ENCODE results near the gene TTLL9.
"Not testable (repeated sequence)": the region's sequence is repeated elsewhere in the genome, so short reads cannot be mapped to it uniquely, and the experiment has no call there.

Gene TTLL9, protein sequence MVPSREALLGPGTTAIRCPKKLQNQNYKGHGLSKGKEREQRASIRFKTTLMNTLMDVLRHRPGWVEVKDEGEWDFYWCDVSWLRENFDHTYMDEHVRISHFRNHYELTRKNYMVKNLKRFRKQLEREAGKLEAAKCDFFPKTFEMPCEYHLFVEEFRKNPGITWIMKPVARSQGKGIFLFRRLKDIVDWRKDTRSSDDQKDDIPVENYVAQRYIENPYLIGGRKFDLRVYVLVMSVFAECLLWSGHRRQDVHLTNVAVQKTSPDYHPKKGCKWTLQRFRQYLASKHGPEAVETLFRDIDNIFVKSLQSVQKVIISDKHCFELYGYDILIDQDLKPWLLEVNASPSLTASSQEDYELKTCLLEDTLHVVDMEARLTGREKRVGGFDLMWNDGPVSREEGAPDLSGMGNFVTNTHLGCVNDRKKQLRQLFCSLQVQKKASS

DNA sequence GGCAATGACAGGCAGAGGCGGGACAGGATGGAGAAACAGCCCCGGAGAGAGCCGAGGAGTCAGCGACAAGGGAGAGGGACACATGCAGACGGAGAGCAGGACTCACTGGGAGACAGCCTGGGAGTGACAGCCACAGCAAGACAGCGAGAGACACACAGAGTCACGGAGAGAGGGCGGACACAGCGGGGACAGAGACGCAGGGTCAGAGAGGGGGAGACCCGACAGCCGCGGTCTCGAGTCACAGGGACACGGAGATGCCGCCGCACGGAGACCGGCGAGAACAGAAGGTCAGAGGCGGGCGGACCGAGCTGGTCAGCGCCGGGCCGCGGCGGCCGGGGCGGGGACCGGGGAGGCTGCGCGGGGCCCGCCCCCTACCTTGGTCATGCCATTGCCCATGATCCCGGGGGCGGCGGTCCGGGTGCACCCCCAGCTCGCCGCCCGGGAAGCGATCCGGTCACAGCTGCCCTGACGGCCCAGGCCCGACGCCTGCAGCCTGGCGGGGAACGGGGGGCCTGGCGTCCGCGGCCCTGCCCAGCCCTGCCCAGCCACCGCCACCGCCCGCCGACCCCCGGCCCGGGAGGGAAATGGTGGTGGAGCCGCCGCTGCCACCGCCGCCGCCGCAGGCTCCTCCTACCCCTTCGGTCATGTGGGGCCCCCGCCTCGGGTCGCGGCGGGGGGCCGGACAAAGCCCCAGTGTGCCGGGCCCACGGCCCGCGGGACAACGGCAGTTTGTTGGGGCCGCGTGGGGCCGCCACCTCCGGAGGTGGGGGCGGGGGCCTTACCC lies at the start of gene TTLL9, which contains the start of gene DUSP15:
TTLL9 (plus strand) TSS at position 693 of the 784 bp plus-strand sequence. CDS start 493 bp downstream, outside the sequence.
DUSP15 (minus strand) TSS at position 586 of the 784 bp plus-strand sequence; CDS start at position 396, 190 bp downstream.
- no peak for DNase-seq (ENCODE audit: low read depth in 2 of 2)

DNA sequence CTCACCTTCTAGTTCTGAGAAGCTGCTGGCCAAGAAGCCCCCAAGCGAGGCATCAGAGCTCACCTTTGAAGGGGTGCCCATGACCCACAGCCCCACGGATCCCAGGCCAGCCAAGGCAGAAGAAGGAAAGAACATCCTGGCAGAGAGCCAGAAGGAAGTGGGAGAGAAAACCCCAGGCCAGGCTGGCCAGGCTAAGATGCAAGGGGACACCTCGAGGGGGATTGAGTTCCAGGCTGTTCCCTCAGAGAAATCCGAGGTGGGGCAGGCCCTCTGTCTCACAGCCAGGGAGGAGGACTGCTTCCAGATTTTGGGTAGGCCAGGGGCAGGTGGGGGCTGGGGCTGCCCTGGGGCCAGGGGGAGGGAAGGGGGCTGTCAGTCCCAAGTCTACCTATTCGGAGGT lies 49.0 kb upstream of the TTLL9 start:
- no peak for DNase-seq (ENCODE audit: low read depth in 2 of 2)

DNA sequence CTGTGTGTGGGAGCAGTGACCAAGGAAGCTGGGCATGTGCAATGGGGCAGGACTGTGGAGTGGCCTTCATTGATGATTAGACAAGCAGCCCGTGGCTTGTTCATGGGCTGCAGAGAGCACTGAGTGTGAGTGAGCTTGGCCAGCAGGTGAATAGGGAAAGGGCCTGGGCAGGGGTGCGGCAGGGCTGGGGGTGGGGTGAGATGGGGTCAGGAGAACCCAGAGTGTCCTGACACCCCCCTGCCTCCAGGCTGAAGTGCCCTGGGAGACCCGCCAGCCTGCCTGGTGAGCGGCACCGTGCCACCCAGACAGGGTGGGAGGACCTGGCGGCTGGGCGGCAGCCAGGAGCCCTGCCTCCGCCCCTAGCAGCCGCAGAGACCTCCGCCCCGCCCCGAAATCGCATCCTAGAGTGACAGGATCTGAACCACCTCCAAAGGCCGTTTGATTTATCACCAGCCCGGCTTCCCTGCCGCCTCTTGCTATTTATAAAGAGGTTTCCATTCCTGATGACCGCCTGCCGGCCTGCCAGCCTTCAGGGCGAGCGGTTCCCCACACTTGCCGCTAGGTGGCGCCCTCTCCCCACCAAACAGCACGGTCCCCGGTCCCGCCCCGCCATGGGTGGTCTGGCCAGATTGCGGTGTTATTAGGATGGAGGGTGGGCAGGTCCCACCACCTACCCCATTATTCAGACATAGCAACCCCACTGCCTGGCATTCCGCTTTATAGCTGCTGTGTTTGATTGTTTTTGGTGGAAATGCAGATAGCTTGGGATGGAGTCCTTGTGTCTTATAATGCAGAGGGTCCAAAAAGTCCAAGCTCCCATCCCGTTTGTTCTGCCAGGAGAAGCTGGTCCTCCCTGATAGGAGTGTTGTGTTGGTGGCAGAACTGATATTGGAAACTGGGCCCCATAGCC lies 47.8 kb upstream of the TTLL9 start:
- DNase-seq (ENCODE audit: low read depth in 2 of 2), result peak; percentile 38 to 72

GRCh38 chr20:31823360-31824124 lies 46.9 kb upstream of the TTLL9 start:
- DNase-seq (ENCODE audit: low read depth in 2 of 2), result no peak

- no peak for DNase-seq (ENCODE audit: low read depth in 2 of 2)
Measured at GRCh38 chr20:31824125-31824485, 46.3 kb upstream of the TTLL9 start.

- no peak for DNase-seq (ENCODE audit: low read depth in 2 of 2)
Measured at GRCh38 chr20:31824554-31825313, 45.7 kb upstream of the TTLL9 start.

DNA sequence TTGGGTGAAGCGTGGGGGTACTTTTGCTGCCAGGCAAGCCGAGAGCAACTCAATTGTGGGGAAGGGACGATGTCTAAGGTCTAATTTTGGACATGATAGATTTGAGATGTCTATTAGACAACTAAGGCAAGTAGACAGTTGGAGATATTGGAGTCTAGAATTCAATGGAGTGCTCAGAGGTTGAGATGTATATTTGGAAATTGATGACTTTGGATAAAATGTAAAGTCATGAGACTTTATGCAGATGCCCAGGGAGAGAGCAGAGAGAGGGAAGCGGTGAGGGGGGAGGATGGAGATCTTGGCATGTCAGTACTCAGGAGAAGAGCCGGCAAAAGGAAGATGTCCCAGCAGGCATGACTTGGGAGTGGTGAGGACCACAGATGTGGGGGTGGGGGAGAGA lies 44.4 kb upstream of the TTLL9 start:
- no peak for DNase-seq (ENCODE audit: low read depth in 2 of 2)

DNA sequence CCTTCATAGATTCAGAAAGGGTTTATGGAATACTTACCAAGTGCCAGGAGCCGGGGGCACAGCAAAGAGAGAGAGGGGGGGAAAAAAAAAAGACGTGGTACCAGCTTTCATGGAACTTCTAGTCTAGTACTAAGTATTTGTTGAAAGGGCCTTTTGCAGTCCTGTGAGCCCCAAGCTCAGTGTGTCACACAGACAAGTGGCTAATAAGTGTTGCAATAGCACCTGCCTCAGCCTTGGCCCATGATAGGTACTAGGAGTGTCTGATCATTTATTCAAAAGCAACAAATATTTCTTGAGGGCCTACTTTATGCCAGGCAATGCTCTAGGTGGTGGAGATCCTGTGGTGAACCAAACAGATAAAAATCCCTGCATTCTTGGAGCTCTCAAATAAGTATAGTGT lies 43.4 kb upstream of the TTLL9 start:
- DNase-seq (ENCODE audit: low read depth in 2 of 2), result no peak

DNA sequence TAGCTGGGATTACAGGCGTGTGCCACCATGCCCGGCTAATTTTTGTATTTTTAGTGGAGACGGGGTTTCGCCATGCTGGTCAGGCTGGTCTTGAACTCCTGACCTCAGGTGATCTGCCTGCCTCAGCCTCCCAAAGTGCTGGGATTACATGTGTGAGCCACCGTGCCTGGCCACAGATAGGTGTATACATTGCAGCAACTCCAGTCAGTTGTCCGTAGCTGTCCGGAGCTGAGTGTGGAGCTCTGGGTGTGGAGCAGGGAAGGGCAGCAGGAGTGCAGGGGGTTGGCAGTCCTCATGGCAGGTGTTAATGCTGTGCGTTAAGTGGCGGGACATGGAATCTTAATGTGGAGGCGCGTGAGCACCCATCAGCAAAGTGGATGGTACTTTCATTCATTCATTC lies 42.4 kb upstream of the TTLL9 start:
- DNase-seq (ENCODE audit: low read depth in 2 of 2), result not testable (repeated sequence)

GRCh38 chr20:31829731-31830130 lies 40.7 kb upstream of the TTLL9 start:
- DNase-seq (ENCODE audit: low read depth in 2 of 2), result no peak

DNA sequence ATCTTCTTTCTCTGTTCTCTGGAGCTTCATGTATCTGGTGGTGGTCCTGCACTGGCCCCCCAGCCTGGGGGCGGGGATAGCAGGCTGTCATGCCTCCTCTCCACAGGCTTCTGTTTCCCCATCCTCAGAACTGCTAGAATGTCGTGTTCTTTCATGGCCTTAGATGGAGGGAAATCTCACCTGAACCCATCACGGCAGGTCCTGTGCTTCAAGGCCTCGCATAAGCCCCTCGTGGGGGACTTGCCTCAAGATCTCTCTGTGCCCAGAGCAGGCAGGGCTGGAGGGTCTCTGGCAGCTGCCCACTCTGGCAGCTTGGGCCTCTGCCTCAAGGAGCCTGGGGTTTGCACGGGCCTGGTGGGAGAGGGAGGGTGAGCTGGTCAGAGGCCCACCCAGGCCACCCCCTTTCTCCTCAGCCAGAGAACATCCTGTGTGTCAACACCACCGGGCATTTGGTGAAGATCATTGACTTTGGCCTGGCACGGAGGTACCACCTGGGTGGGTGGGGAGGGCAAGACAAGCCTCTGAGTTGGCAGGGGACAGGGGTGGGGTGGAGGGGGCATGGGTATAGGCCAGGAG lies 39.9 kb upstream of the TTLL9 start:
- no peak for DNase-seq (ENCODE audit: low read depth in 2 of 2)

DNA sequence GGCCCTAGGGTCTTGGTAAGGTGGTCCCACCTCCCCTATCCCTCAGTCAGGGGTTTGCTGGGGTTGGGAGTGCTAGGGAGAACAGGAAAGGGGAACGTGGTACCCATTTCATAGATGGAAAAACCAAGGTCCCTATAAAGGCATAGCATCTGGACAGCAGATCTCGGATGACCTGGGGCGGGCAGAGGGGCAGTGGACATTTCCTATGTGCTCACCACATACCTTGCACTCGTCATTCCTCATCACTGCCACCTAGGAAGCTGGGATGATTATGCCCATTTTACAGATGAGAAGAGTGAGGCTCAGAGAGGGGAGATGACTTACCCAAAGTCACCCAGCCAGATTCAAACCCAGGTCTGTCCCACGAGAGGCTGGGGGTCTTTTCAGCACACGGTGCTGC lies 39.2 kb upstream of the TTLL9 start:
- DNase-seq (ENCODE audit: low read depth in 2 of 2), result no peak

DNA sequence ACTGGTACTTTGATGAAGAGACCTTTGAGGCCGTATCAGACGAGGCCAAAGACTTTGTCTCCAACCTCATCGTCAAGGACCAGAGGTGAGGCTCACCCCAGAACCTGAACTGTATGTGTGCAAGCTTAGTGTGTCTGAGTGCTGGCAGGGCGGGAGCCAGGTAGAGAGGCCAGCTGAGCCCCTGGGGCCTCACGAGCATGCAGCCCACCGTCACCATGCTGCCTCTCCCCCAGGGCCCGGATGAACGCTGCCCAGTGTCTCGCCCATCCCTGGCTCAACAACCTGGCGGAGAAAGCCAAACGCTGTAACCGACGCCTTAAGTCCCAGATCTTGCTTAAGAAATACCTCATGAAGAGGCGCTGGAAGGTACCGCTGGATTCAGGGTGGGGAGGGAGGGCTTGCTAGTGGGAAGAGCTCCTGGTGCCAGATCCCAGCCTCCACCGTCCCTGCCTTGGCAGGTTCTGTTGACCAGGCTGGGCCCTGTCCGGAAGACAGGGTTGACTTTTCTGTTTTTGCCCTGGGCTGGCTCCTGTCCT lies 38.6 kb upstream of the TTLL9 start:
- DNase-seq (ENCODE audit: low read depth in 2 of 2), result no peak

DNA sequence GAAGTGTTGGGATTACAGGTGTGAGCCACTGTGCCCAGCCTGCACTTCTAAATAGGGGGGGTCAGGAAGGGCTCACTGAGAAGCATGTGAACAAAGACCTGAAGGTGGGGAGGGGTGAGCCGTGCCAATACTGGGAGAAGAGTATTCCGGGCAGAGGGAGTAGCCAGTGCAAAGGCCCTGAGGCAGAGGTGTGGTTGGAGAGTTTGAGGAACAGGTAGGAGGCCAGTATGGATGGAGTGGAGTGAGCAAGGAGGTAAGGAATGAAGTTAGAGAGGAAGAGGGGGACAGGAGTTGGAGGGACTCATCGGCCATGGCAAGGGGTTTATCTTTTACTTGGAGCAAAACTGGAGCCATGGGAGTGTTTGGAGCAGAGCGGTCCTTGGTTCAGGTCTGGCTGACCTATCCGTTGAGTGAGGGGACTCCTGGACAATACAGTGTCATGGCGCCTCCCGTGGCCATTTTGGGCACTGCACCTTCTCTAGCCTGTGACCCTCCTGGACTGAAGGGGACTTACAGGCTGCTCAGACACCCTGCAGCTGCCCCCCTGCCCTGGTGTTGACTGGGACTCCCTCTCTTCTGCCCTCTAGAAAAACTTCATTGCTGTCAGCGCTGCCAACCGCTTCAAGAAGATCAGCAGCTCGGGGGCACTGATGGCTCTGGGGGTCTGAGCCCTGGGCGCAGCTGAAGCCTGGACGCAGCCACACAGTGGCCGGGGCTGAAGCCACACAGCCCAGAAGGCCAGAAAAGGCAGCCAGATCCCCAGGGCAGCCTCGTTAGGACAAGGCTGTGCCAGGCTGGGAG lies 37.1 kb upstream of the TTLL9 start:
- DNase-seq (ENCODE audit: low read depth in 2 of 2), result peak; percentile 12 to 46

- DNase-seq (ENCODE audit: low read depth in 2 of 2), result no peak
Measured at GRCh38 chr20:31833931-31834521, 36.4 kb upstream of the TTLL9 start.

- DNase-seq (ENCODE audit: low read depth in 2 of 2), result no peak
Measured at GRCh38 chr20:31835554-31835953, 34.9 kb upstream of the TTLL9 start.

GRCh38 chr20:31835977-31836852 lies 34.2 kb upstream of the TTLL9 start:
- DNase-seq (ENCODE audit: low read depth in 2 of 2), result no peak
